GM18868 (cell line): Measurements from ENCODE around the gene APOBEC3B.
"Not testable (repeated sequence)": the region's sequence is repeated elsewhere in the genome, so short reads cannot be mapped to it uniquely, and the experiment has no call there.

Source experiments
- ATAC-seq: cut with Tn5 transposase; IDR thresholded peaks from one replicate; pipeline ENCODE4 v1.9.1; 2021; ENCODE audit warnings: mild to moderate bottlenecking, moderate library complexity; ENCODE audit not compliant: unreplicated experiment

Gene APOBEC3B

GRCh38 chr22:38950527-38951295 is 31.4 kb upstream of the APOBEC3B start:
- no peak for ATAC-seq

- ATAC-seq, result no peak
Measured at GRCh38 chr22:38951734-38952133, 30.4 kb upstream of the APOBEC3B start.

- no peak for ATAC-seq
Measured at GRCh38 chr22:38952281-38952993, 29.7 kb upstream of the APOBEC3B start.

GRCh38 chr22:38953091-38953490 is 29.1 kb upstream of the APOBEC3B start:
- no peak for ATAC-seq

GRCh38 chr22:38953577-38954413 is 28.4 kb upstream of the APOBEC3B start:
- no peak for ATAC-seq

GRCh38 chr22:38954414-38955043 is 27.6 kb upstream of the APOBEC3B start:
- ATAC-seq, result no peak

GRCh38 chr22:38955250-38955905 is 26.8 kb upstream of the APOBEC3B start:
- no peak for ATAC-seq

- no peak for ATAC-seq
Measured at GRCh38 chr22:38955926-38956325, 26.2 kb upstream of the APOBEC3B start.

GRCh38 chr22:38956551-38956950 is 25.6 kb upstream of the APOBEC3B start:
- no peak for ATAC-seq

GRCh38 chr22:38957046-38957770 is 24.9 kb upstream of the APOBEC3B start, which contains the start of gene APOBEC3A:
TSS of gene APOBEC3A (plus strand) at chr22:38957609. CDS start at chr22:38957692, 83 bp downstream.
- no peak for ATAC-seq

GRCh38 chr22:38957808-38958650 is 24.1 kb upstream of the APOBEC3B start:
- ATAC-seq, result no peak

GRCh38 chr22:38958651-38958943 is 23.6 kb upstream of the APOBEC3B start:
- not testable (repeated sequence) for ATAC-seq

- ATAC-seq, result no peak
Measured at GRCh38 chr22:38959590-38959989, 22.6 kb upstream of the APOBEC3B start.

- not testable (repeated sequence) for ATAC-seq
Measured at GRCh38 chr22:38960673-38961072, 21.5 kb upstream of the APOBEC3B start.

- not testable (repeated sequence) for ATAC-seq
Measured at GRCh38 chr22:38963291-38963738, 18.8 kb upstream of the APOBEC3B start.

GRCh38 chr22:38963872-38964271 is 18.3 kb upstream of the APOBEC3B start:
- ATAC-seq, result no peak

GRCh38 chr22:38964306-38964705 is 17.8 kb upstream of the APOBEC3B start:
- no peak for ATAC-seq

- no peak for ATAC-seq
Measured at GRCh38 chr22:38964989-38965388, 17.2 kb upstream of the APOBEC3B start.
